C4-2B (cell line): Measurements from ENCODE around the gene BMP7.

Experiments used
- ZFX ChIP-seq: fragments of 450-650 bp; IDR thresholded peaks from 2 replicates; pipeline ENCODE4 v1.6.1; 2017
- TF ChIP-seq, protein P1 (sequence below): fragments of 450-650 bp; conservative IDR thresholded peaks from 2 replicates; pipeline ENCODE4 v1.5.1; 2017; ENCODE audit warnings: mild to moderate bottlenecking

DNA sequence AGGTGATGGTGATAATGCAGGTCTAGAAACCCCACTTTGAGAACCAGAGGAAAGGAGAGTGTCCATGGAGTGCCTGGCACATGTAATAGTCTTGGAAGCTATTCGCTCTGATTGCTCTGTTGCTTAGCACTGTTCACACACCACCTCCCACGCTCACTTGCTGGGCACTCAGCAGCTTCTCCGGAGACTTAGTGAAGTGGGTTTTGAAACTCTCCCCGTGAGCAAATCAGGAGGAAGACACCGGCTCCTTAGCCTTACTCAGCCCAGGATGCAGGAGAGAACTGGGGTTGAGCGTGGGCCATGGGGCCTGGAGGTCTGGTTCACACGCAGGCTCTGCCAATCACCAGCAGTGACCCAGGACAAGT, 22.2 kb downstream of the BMP7 start:
- TF ChIP-seq, protein P1, sequence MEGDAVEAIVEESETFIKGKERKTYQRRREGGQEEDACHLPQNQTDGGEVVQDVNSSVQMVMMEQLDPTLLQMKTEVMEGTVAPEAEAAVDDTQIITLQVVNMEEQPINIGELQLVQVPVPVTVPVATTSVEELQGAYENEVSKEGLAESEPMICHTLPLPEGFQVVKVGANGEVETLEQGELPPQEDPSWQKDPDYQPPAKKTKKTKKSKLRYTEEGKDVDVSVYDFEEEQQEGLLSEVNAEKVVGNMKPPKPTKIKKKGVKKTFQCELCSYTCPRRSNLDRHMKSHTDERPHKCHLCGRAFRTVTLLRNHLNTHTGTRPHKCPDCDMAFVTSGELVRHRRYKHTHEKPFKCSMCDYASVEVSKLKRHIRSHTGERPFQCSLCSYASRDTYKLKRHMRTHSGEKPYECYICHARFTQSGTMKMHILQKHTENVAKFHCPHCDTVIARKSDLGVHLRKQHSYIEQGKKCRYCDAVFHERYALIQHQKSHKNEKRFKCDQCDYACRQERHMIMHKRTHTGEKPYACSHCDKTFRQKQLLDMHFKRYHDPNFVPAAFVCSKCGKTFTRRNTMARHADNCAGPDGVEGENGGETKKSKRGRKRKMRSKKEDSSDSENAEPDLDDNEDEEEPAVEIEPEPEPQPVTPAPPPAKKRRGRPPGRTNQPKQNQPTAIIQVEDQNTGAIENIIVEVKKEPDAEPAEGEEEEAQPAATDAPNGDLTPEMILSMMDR = no peak
- no peak for TF ChIP-seq ZFX
